B cell (primary cell): ENCODE measurements around the gene HLA-B. TPM values are rescaled to one million over a fixed set of nuclear protein-coding genes. Genes with fewer than 3 reads are reported as not detected.
A peak's percentile ranks its signal among the peaks of the same experiment; 100 is the strongest.

Experiments used
- ATAC-seq: fragments of 200-7000 bp; cut with Tn5 transposase; one replicate; pipeline ENCODE4 v1.10.0; 2021; ENCODE audit warnings: low read depth, mild to moderate bottlenecking, moderate number of reproducible peaks, moderate library complexity
- CTCF ChIA-PET: fragments of 350-600 bp; sonication (Branson Sonifier 250); formaldehyde crosslinking; loops from one replicate; lab custom pipeline; 2021; ENCODE audit warnings: antibody characterized with exemption, inconsistent platforms; lab: Charles Lee
- POLR2A ChIA-PET: fragments of 350-600 bp; sonication (Branson Sonifier 250); formaldehyde crosslinking; loops from one replicate; lab custom pipeline; 2021; ENCODE audit warnings: antibody characterized with exemption; lab: Charles Lee
- DNase-seq: peaks from one replicate; pipeline ENCODE4 v3.0.0; 2013
- H2AFZ ChIP-seq: 2 replicates; pipeline ENCODE4 v1.6.1; 2012; ENCODE audit warnings: mild to moderate bottlenecking, low read depth, low read length; ENCODE audit not compliant: insufficient read depth, poor library complexity, severe bottlenecking
- H3K27ac ChIP-seq, 2 donors: 1 replicate in 1 of 2; 2 replicates in 1 of 2; pipeline ENCODE4 v1.5.1; 2012 to 2013; ENCODE audit warnings: low read length in 2 of 2, mild to moderate bottlenecking in 2 of 2, moderate library complexity in 1 of 2
- H3K27me3 ChIP-seq, 4 experiments: fragments of 200-600 bp in 1 of 4; sonication (generic) in 1 of 4; replicated peaks in 1 of 4; 1 replicate in 2 of 4; 2 replicates in 2 of 4; pipeline versions ENCODE4 v1.6.1 to v1.7.0; 2013 to 2016; ENCODE audit warnings: low read length in 3 of 4, mild to moderate bottlenecking in 2 of 4, mixed read lengths in 1 of 4, moderate library complexity in 1 of 4; ENCODE audit not compliant: insufficient read depth in 4 of 4, control insufficient read depth in 3 of 4; ENCODE audit errors: control extremely low read depth in 1 of 4
- H3K36me3 ChIP-seq, 2 experiments: replicated peaks in 1 of 2; 1 replicate in 1 of 2; 2 replicates in 1 of 2; pipeline versions ENCODE4 v1.6.1 to v1.7.1; 2013; ENCODE audit warnings: low read length in 1 of 2; ENCODE audit not compliant: insufficient read depth in 2 of 2, control insufficient read depth in 1 of 2; ENCODE audit errors: control extremely low read depth in 1 of 2, extremely low read depth in 1 of 2
- H3K4me1 ChIP-seq, 2 donors: fragments of 200-600 bp in 1 of 2; sonication (generic) in 1 of 2; 1 replicate in 1 of 2; 2 replicates in 1 of 2; pipeline versions ENCODE4 v1.5.1 to v1.6.1; 2013 to 2017; ENCODE audit warnings: low read length in 2 of 2; ENCODE audit not compliant: control insufficient read depth in 2 of 2, insufficient read depth in 2 of 2
- H3K4me2 ChIP-seq: replicated peaks from 2 replicates; pipeline ENCODE3; 2012; ENCODE audit warnings: mild to moderate bottlenecking, low read depth, low read length; ENCODE audit not compliant: poor library complexity, severe bottlenecking
- H3K4me3 ChIP-seq, 5 experiments: fragments of 200-600 bp in 1 of 5; sonication (generic) in 1 of 5; 1 replicate in 3 of 5; 2 replicates in 2 of 5; pipeline versions ENCODE4 v1.5.1 to v1.7.0; 2011 to 2016; ENCODE audit warnings: low read length in 4 of 5, mild to moderate bottlenecking in 4 of 5, low read depth in 2 of 5, control low read depth in 1 of 5, moderate library complexity in 1 of 5; ENCODE audit not compliant: insufficient read depth in 1 of 5; ENCODE audit errors: control extremely low read depth in 1 of 5, extremely low read depth in 1 of 5
- H3K79me2 ChIP-seq: fragments of 200-600 bp; sonication (generic); one replicate; pipeline ENCODE4 v1.6.0; 2016; ENCODE audit warnings: low read length; ENCODE audit not compliant: control insufficient read depth, insufficient read depth
- H3K9ac ChIP-seq: fragments of 200-600 bp; sonication (generic); 2 replicates; pipeline ENCODE4 v1.6.1; 2017; ENCODE audit warnings: mild to moderate bottlenecking, low read length, moderate library complexity
- H3K9me3 ChIP-seq, 3 donors: one replicate each; pipeline versions ENCODE4 v1.6.1 to v1.7.1; 2013; ENCODE audit warnings: low read length in 2 of 3; ENCODE audit not compliant: control insufficient read depth in 2 of 3, insufficient read depth in 1 of 3; ENCODE audit errors: control extremely low read depth in 1 of 3
- H4K20me1 ChIP-seq: 2 replicates; pipeline ENCODE4 v1.6.0; 2012; ENCODE audit warnings: mild to moderate bottlenecking, low read length; ENCODE audit not compliant: insufficient read depth, control insufficient read depth, poor library complexity, severe bottlenecking
- H3K27ac Mint-ChIP-seq: one replicate; pipeline ENCODE4 v1.8.0; 2021; ENCODE audit warnings: mixed read lengths
- H3K27me3 Mint-ChIP-seq: one replicate; pipeline ENCODE4 v1.8.0; 2021; ENCODE audit warnings: mixed read lengths
- H3K4me1 Mint-ChIP-seq: one replicate; pipeline ENCODE4 v1.8.0; 2021; ENCODE audit warnings: mixed read lengths
- H3K4me3 Mint-ChIP-seq: one replicate; pipeline ENCODE4 v1.8.0; 2021; ENCODE audit warnings: mixed read lengths
- H3K9me3 Mint-ChIP-seq: one replicate; pipeline ENCODE4 v1.8.0; 2022; ENCODE audit warnings: mixed read lengths; ENCODE audit not compliant: insufficient read depth
- CTCF ChIP-seq: fragments of 200-600 bp; IDR thresholded peaks from one replicate; pipeline ENCODE4 v1.8.0; 2022; ENCODE audit warnings: antibody characterized with exemption, mild to moderate bottlenecking
- EZH2 ChIP-seq: IDR thresholded peaks from 2 replicates; pipeline ENCODE4 v1.6.1; 2012; ENCODE audit warnings: borderline replicate concordance, low read depth, mild to moderate bottlenecking, moderate library complexity, low read length; ENCODE audit not compliant: insufficient read depth, poor library complexity, severe bottlenecking
- WGBS: methylation state at CpG from one replicate; pipeline ENCODE4 v1.1.5; 2013; ENCODE audit warnings: missing lambda C conversion rate; ENCODE audit not compliant: insufficient coverage; 5-methylcytosine and 5-hydroxymethylcytosine counted together
- intact Hi-C: fragments of 100-400 bp; cut with micrococcal nuclease; formaldehyde crosslinking; loops from one replicate; pipeline ENCODE4 v1.10.0; 2022
- polyA plus RNA-seq: library from polyadenylated mRNA; depleted of rRNA; stranded (reverse); fragments of >200 nt; gene quantifications from 2 replicates; pipeline ENCODE4 v1.2.3, GENCODE V29; 2012
- total RNA-seq, 2 donors: library from RNA; stranded (reverse); fragments of 120-200 nt in 1 of 2; gene quantifications; 1 replicate in 1 of 2; 2 replicates in 1 of 2; pipeline versions ENCODE4 v1.2.3 to v1.2.4, GENCODE V29; 2013 to 2022

The HLA-B gene
- total and polyA plus RNA-seq, 2 donors (not counting 1 experiment from before 2014, with no cell fraction given): 4,028 to 7,345 TPM

GRCh38 chr6:31349301-31349700 is 7.7 kb downstream of the HLA-B start:
- H3K4me2 ChIP-seq: no peak overlapping the region
- no peak overlapping the region for H3K9ac ChIP-seq
- H3K27ac Mint-ChIP-seq: peak overlapping the region; percentile 10
- H3K4me3 Mint-ChIP-seq: no peak overlapping the region
- no peaks in the 10 kb centered on the region for H3K9me3 ChIP-seq
- DNase-seq (peak; percentile 19), ATAC-seq (no peak)
- no peak for TF ChIP-seq EZH2
- H2AFZ ChIP-seq: no peak overlapping the region
- no peaks in the 10 kb centered on the region for H3K27me3 Mint-ChIP-seq
- intact Hi-C loops: no loop called here
- peaks cover 34% of the 10 kb centered on the region for H4K20me1 ChIP-seq
- peaks cover 39 to 48% of the 10 kb centered on the region in 2 donors for H3K4me1 ChIP-seq
- H3K4me3 ChIP-seq: no peak overlapping the region
- H3K9me3 Mint-ChIP-seq: no peaks in the 10 kb centered on the region
- H3K27me3 ChIP-seq: no peaks in the 10 kb centered on the region
- WGBS: 85% methylated on average over 2 of the region's 4 CpGs
- POLR2A ChIA-PET: interaction anchor here (1.4 kb wide), 1 partner anchor 40 kb away, joined by 3 read pairs; no protein-coding TSS in a partner anchor
- peaks cover 53% of the 10 kb centered on the region for H3K4me1 Mint-ChIP-seq
- H3K36me3 ChIP-seq: peaks cover 0 to 17% of the 10 kb centered on the region in 2 experiments
- CTCF ChIA-PET: interaction anchor here (1.7 kb wide), 1 partner anchor 18 kb away, joined by 11 read pairs; no protein-coding TSS in a partner anchor
- H3K79me2 ChIP-seq: peaks cover 12% of the 10 kb centered on the region
- H3K27ac ChIP-seq: no peak overlapping the region

- no peak for DNase-seq
- no CpG with 5 or more reads among the region's 5 CpGs for WGBS
- peaks cover 4% of the 10 kb centered on the region for H3K9me3 Mint-ChIP-seq
Observed at GRCh38 chr6:31345026-31345730, 11.8 kb downstream of the HLA-B start.

More at GRCh38 chr6:31345026-31345730, 11.8 kb downstream of the HLA-B start:
- H3K4me2 ChIP-seq: no peak overlapping the region
- no peak overlapping the region for H3K27ac ChIP-seq
- H3K9me3 ChIP-seq: peaks cover 0 to 5% (median 0%) of the 10 kb centered on the region in 3 donors
- no peaks in the 10 kb centered on the region for H3K27me3 ChIP-seq
- POLR2A ChIA-PET: no interaction called here
- intact Hi-C loops: no loop called here
- Mint-ChIP-seq H3K27ac (no peak overlapping the region), H3K4me1 (peaks cover 11% of the 10 kb centered on the region), H3K4me3 (no peak overlapping the region), H3K27me3 (no peaks in the 10 kb centered on the region)
- no peaks in the 10 kb centered on the region for H4K20me1 ChIP-seq
- H2AFZ ChIP-seq: no peak overlapping the region
- CTCF ChIA-PET: interaction anchor here (1.5 kb wide), 1 partner anchor 21 kb away, joined by 9 read pairs; no protein-coding TSS in a partner anchor
- TF ChIP-seq EZH2 (no peak), CTCF (no peak)
- H3K36me3 ChIP-seq: no peaks in the 10 kb centered on the region
- ATAC-seq: no peak
- H3K79me2 ChIP-seq: no peaks in the 10 kb centered on the region
- peaks cover 2 to 14% of the 10 kb centered on the region in 2 donors for H3K4me1 ChIP-seq
- H3K4me3 ChIP-seq: no peak overlapping the region
- no peak overlapping the region for H3K9ac ChIP-seq
